Measurements from ENCODE around the gene RPS5.
"Not testable (repeated sequence)": the region's sequence is repeated elsewhere in the genome, so short reads cannot be mapped to it uniquely, and the experiment has no call there.

Gene RPS5

GRCh38 chr19:58386576-58387337 is at the start of gene RPS5:
Gene RPS5 (plus strand): TSS chr19:58387269. CDS start chr19:58388138, 869 bp downstream.
- DNase-seq (ENCODE audit: low read depth) = peak; percentile 95
- no peak for TF ChIP-seq CTCF (IDR thresholded peaks at IDR 0.05; ENCODE audit: low read depth, low read length, missing control alignments)
- in situ Hi-C loops (cut with HindIII; ENCODE audit: low sequenced_read_pairs) = no loop called here
- peak within 1 kb of the TSS; percentile 88 for H3K4me3 ChIP-seq (ENCODE audit: low read depth, low read length)

- in situ Hi-C loops (cut with HindIII; ENCODE audit: low sequenced_read_pairs) = no loop called here
Observed at GRCh38 chr19:58338336-58338735, 48.7 kb upstream of the RPS5 start.

GRCh38 chr19:58338825-58339558 is 48.1 kb upstream of the RPS5 start:
- TF ChIP-seq CTCF (IDR thresholded peaks at IDR 0.05; ENCODE audit: low read depth, low read length, missing control alignments) = no peak
- in situ Hi-C loops (cut with HindIII; ENCODE audit: low sequenced_read_pairs) = no loop called here
- no peak overlapping the region for H3K4me3 ChIP-seq (ENCODE audit: low read depth, low read length)
- DNase-seq (ENCODE audit: low read depth) = no peak

More at GRCh38 chr19:58338336-58338735, 48.7 kb upstream of the RPS5 start:
- no peak for TF ChIP-seq CTCF (IDR thresholded peaks at IDR 0.05; ENCODE audit: low read depth, low read length, missing control alignments)
- no peak overlapping the region for H3K4me3 ChIP-seq (ENCODE audit: low read depth, low read length)
- no peak for DNase-seq (ENCODE audit: low read depth)

GRCh38 chr19:58345558-58345957 is 41.5 kb upstream of the RPS5 start:
- TF ChIP-seq CTCF (IDR thresholded peaks at IDR 0.05; ENCODE audit: low read depth, low read length, missing control alignments) = no peak
- in situ Hi-C loops (cut with HindIII; ENCODE audit: low sequenced_read_pairs) = no loop called here
- no peak for DNase-seq (ENCODE audit: low read depth)

GRCh38 chr19:58346961-58347929 is 39.8 kb upstream of the RPS5 start:
- no peak for TF ChIP-seq CTCF (IDR thresholded peaks at IDR 0.05; ENCODE audit: low read depth, low read length, missing control alignments)
- peak; percentile 8 for DNase-seq (ENCODE audit: low read depth)
- in situ Hi-C loops (cut with HindIII; ENCODE audit: low sequenced_read_pairs) = no loop called here
- H3K4me3 ChIP-seq (ENCODE audit: low read depth, low read length) = peak overlapping the region; percentile 53

More at GRCh38 chr19:58345558-58345957, 41.5 kb upstream of the RPS5 start:
- H3K4me3 ChIP-seq (ENCODE audit: low read depth, low read length) = no peak overlapping the region

GRCh38 chr19:58348080-58348479 is 39.0 kb upstream of the RPS5 start:
- DNase-seq (ENCODE audit: low read depth); in situ Hi-C loops (cut with HindIII; ENCODE audit: low sequenced_read_pairs): not testable (repeated sequence)
- H3K4me3 ChIP-seq (ENCODE audit: low read depth, low read length) = peak overlapping the region; percentile 53
